Inflammatory macrophage treated with lipopolysaccharide for 4 hours (primary cell): ENCODE measurements around the gene RALGPS1.
"Not testable (repeated sequence)": the region's sequence is repeated elsewhere in the genome, so short reads cannot be mapped to it uniquely, and the experiment has no call there.

ENCODE experiments used
- DNase-seq: peaks from one replicate; pipeline ENCODE4 v3.0.0-alpha.2; 2020

RALGPS1 gene

DNA sequence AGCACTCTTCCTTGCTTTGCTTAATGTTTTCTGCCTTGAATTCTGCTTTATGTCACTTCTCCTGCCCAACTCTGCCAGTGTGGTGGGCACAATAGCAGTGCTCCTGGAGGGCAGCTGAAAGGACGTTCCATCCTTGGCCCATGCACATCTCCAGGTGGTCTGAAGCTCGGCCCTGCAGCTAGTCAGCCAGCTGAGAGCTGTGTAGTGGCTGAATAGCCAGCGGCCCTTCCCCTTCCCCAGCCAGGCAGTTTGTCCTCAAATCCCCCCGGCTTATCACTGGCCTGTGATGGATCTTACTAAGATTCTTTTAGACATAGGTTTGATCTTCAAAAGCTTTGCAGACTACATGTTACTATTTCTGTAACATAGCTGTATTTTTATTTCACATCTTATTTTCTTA lies 250.5 kb downstream of the RALGPS1 start:
- DNase-seq, result no peak

DNA sequence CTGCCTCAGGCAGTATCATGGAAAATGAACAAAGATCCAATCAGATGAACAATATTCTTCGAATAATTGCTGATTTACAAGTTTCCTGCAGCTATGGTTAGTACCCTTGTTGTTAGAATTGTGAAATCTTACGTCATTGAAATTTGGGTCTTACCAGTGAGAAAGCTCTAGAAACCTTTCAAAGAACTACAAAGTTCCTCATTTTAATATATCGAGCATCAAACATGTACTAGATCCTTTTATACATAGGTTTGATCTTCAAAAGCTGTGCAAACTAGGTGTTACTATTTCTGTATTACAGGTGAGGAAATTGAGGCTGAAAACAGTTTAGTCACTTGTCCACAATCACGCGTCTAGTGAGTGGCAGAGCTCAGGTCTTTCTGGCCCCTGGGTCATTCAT lies 251.5 kb downstream of the RALGPS1 start:
- DNase-seq, result peak; percentile 45

DNA sequence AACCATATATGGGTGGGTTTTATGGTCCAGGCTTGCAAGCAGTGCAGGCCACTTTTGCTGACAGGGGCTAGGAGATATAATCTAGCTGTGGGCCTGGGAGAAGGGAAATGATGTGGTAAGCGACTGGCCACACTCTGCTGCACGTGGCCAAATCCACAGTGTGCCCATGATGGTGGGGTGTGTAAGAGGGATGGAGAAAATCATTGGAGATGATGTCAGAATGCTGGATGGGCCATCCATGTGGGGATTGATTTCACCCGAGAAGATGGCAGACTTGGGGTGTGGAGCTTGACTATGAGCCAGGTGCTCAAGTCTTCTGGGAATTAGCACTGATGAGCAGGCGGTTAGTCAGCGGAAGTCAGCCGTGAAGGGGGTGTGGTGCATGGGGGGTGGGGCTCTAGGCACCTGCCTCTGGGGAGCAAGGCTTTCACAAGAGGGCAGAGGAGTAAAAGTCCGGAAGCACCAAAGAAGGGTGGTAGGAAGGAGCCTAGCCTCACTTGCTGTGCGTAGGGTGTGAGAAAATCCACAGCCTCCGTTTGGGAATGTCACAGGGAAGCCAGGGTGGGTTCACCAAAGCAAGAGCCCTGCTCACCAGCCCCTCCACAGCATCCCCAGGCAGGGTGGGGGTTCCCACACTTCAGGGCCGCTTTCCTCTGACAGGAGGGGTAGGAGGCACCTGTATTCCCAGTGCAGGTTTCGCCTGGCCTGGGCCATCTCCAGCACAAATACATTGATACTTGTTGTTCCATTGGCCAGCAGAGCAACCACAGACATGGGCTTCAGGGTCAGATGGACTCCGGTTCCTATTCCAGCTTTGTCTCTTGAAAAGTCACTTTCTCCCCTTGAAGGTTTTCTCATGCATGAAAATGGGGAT lies 252.3 kb downstream of the RALGPS1 start:
- DNase-seq, result no peak

DNA sequence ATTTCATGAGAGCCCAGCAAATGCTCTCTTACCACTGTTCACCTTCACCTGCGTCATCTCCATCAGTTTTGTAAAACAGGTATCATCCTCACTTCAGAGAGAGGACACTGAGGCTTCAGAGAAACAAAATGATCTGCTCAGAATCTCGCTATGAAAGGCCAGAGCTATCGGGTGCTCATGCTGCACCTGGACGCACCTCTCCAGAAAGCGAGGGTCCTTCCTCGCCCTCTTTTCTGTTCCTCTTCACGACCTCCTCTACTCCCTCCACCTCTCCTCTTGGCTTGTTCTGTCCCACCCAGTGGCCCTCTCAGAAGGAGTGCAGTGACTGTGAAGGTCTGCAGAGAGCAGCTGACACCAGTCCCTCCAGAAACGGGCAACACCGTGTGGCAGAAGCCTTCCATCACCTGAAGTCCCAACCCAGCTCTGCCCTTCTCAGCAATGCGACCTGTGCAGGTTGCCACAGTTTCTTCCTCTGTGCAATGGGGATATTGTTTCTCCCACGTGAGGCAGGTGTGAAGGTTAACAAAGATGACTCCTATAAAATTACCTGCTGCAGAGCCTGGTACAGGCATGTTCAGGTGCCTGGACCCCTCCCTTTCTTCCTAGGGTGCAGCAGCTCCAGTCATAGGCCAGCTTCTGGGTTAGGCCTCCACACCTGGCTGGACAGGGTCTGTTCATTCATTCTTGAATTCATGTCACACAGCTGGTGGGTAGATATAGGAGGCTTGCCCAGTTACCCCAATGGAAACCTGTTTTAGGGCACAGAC lies 253.2 kb downstream of the RALGPS1 start:
- DNase-seq, result no peak

DNA sequence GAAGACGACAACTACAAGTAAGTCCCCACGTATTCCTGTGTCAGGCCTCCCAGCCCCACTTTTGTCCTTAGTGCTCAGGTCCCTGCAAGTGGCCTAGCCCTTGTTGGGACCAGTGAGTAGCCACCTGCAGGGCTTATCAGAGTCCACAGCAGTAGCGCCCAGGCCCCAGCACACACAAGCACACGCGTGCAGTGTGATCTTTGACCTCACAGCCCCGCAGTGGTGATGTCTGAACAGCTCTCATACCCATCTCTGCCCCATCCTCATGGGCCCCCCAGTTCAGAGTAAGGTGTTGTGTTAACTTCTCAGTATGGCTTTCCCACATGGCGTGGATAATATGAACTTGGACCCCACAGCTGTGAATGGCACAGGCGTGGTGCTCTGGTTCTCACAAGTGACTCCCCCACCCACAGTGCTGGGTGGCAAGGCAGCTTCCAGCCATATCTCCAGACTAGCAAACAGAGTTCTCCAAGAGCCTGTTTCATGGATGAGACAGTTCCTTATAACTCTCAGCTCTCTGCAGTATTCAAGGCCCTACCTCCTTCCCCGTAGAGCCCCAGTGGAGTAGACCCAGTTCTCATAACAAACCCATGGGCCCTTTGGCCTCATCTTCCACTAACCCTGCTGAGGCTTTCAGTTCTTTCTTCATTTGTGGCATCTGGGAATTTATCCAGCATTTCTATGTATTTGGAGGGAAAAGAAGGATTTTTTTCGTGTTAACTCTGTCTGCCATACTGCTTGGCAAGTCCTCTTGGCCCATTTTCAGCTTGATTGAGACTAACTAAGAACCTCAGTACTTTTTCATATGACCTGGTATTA lies 254.4 kb downstream of the RALGPS1 start:
- no peak for DNase-seq

DNA sequence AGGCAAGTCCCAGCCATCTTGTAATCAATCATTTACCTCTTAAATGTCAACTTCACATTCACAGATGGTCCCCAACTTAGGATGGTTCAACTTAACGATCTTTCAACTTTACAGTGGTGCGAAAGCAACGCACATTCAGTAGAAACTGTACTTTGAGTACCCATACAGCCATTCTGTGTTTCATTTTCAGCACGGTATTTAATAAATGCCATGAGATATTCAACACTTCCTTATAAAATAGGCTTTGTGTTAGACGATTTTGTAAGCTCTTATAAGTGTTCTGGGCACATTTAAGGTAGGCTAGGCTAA lies 254.9 kb downstream of the RALGPS1 start:
- no peak for DNase-seq

DNA sequence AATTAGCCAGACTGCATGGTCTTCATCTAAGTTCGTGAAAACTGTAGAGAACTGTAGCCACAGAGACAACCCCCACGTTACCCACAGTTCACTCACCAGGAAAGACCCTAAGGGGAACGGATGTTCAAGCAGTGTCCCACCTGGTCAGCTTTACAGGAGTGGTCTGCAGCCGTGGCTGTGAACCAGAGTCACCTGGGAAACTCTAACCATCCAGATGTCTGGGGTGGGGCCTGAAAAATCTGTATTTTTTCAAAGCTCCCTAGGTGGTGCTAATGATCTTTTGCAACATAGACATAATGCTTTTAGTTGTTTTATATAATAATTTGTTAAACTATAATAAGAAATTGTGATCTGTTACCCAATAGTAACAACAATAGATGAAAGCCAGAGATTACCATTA lies 255.5 kb downstream of the RALGPS1 start:
- no peak for DNase-seq

DNA sequence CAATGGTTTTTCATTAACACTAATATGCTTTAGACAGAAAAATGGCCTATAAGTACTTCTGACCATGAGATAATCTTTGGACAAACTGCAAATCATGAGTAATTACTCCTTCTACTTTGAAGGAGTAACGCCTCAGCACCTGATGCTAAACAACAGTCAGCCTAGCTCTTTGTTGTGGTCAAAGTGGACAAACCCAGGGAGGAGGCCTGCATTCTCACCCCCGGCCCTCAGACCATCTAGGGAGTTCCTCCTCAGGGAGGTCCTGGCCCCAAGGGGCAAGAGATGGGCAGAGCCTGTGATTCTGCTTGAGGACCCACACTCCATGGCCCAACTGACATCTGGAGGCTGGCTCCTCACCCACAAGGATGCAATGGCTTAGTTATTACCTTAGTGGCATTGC lies 256.1 kb downstream of the RALGPS1 start:
- DNase-seq, result no peak

DNA sequence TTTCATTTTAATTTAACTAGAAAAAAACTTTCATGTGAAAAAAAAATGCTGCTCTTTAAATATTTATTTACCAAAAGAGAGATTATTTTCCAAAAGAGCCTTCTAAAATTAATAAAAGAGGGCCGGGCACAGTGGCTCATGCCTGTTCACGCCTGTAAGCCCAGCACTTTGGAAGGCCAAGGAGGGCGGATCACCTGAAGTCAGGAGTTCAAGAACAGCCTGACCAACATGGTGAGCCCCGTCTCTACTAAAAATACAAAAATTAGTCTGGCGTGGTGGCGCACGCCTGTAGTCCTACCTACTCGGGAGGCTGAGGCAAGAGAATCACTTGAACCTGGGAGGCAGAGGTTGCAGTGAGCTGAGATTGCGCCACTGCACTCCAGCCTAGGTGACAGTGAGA lies 256.8 kb downstream of the RALGPS1 start:
- not testable (repeated sequence) for DNase-seq

DNA sequence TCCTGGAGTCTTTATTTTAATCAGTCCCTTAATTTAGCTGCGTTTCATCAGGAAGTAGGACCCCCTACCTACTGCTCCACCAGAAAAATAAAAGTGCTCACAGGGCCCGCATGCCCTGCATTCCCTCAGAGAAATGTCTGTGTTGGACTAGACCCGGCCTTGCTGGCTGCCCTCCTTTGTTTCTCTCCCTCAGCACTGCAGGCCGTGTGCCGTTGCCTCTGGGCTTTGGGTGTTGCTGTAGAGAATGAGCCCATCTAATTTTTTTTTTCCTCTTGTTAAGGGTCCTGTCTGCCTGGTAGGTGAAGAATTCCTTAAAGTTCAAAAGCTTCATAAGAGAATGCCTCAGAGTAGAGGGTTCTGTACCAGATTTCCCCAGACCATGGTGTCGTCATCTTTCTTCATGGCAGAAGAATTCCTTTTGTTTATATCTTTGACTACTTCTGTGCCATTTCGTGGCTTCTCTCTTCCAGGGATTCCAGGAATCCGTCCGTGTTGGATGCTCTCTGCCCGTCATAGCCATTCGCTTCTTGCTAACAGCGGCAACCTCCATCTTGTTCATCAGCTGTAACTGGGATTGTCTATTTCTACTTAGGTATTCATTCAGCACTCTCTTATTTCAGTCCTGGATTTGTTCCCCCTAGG lies 257.6 kb downstream of the RALGPS1 start:
- no peak for DNase-seq

DNA sequence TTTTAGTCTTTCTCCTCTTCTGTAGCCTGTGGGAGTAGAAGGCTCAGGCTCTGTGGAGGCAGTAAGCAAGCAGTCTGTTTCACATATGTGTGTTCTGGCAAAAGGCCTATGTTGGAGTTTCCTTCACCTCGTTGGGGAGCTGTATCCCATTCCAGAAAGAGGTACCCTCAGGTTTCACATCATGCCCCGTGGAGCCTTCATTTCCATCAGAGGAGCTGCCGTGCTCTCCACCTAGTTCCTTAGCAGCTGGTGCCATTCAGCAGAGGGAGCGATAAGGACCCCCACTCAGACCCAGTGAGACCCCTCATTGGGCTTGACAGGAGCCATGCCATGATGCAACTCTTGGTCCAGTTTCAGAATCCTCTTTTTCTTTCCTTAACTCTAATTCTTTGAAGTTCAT lies 258.5 kb downstream of the RALGPS1 start:
- no peak for DNase-seq

DNA sequence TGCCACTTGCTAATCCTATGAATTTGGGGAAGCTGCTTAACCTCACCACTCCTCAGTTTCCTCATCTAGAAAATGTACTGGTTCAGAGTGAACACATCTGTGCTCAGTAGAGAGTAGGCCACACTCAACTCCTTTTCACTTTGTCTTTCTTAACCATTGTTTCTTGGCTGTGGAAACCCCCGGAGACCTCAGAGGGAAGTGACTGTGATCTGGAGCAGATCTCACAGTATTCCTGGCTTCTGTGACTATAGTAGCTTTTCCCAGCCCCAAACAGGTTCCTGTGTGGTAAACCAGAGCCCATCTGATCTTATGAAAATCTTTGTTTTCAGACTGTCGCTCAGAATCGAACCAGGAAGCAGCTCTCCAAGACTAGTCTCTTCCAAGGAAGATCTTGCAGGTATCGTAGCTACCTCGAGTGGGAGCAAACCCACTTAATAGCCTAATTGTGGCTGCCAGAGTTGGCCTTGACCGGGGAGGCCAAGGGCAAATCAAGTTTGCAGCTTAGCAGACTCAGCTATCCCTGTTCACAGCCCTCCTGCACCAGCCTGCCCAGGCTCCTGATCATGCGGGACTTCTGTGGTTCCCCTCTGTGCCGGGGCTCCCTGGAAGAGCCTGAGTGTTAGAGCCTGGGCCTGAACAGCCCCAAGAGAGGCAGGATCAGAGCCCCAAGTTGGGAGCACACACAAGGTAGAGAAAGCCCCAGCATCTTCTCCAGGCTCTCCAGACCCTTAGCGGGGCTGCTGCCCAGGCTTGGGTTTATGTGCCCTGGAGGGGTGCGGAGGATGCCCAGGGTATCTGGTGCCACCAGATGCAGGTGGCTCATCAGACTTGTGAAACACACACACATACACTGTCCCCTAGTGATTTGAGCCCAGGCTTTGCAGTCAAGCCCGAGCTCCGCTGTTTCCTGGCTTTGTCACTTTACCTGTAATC lies 260.1 kb downstream of the RALGPS1 start:
- DNase-seq, result no peak

DNA sequence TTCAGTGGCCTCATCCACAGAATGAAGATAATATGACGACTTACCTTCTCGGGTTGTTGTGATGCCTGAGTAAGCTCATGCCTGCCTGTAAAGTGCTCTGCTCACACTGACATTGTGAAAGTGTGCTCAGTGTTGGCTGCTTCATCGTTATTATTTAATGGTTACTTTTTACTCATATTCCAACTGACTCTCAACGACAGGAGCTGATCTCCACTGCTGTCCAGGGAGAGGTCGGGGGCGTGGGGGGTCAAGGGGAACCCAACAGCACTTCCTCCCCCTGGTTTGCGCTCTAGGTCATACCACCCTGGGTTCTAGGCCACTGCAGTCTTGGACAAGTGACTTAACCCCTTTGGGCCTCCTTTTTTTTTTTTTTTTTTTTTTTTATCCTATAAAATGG lies 260.7 kb downstream of the RALGPS1 start:
- DNase-seq, result no peak

DNA sequence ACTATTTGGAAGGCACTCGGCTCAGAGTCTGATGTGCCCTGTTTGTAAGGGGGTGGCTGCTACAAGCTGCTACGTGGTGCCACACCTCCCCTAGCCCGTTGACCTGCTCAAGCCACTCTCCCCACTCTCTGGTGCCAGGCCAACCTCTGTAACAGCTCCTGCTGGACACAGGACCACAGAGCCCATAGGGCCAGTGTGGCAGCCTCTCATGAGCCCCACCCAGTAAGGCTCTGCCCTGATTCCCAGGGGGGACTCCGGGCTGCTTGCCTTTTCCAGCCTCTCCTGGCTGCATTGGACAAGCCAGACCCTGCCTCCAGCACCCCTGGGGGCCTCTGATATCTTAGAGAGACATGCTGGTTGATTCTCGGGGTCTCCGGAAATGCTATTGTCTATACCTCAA lies 261.2 kb downstream of the RALGPS1 start:
- no peak for DNase-seq

DNA sequence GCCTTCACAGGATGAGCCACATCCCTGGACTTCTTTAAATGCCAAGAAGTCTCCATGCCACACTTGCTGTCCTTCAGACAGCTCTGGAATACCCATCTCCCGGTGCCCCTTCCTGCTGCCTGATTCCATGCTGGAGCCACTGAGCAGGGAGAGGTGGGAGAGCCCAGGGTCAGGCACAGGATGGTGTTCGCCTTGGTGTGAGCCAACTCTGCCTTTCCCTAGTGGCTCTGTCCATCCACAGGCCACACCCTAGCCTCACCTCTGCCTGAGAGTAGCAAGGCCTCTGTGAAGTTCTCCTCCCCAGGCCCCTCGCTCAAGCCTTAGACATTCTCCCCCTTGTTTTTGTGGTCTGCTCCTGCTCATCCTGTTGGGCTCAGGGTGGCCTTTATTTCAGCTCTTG lies 262.0 kb downstream of the RALGPS1 start:
- DNase-seq, result no peak

DNA sequence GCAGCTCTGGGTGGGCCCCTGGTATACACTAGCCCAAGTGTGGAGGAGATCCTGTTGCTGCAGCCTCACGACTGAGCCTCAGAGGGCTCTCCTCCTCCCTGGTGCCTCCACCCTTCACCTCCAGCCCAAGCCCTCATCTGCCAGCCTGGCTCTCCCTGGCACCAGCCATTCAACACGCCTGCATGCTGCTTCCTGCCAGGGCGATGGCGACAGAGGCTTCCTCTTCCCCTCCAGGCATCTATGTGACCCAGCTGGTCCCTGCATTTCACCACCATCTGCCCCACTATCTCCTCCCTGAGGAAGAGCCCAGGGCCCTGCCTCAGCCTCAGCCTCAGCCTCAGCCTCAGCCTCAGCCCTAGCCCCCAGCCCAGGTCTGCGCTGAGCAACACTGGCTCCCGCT lies 262.6 kb downstream of the RALGPS1 start:
- DNase-seq, result no peak

DNA sequence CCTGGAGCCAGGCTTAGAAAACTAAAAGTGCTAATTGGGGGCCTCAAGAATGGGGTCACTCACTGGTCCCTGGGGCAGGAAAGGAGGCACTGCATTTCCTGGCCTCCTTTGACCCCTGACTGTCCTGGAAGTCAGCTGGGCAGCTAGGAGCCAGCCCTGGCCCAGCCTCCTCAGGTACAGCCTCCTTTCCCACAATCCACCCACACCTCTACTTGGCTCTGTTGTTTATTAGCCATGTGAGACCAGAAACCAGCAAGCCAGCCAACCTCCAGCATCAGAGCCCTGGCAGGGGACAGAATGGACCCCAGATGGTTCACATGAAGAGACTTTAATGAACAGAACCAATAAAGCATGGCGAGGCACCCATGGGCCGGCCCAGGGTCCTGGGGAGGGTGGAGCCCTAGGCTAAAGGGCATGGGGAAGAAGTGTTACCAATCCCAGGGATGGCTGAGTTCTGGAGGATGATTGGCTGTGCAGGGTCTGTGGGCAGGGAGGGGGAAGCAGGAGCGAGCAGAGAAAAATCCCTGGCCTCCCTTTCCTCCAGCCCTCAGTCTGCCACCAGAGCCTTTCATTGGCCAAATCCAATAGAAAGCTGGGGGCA lies 263.2 kb downstream of the RALGPS1 start:
- no peak for DNase-seq

DNA sequence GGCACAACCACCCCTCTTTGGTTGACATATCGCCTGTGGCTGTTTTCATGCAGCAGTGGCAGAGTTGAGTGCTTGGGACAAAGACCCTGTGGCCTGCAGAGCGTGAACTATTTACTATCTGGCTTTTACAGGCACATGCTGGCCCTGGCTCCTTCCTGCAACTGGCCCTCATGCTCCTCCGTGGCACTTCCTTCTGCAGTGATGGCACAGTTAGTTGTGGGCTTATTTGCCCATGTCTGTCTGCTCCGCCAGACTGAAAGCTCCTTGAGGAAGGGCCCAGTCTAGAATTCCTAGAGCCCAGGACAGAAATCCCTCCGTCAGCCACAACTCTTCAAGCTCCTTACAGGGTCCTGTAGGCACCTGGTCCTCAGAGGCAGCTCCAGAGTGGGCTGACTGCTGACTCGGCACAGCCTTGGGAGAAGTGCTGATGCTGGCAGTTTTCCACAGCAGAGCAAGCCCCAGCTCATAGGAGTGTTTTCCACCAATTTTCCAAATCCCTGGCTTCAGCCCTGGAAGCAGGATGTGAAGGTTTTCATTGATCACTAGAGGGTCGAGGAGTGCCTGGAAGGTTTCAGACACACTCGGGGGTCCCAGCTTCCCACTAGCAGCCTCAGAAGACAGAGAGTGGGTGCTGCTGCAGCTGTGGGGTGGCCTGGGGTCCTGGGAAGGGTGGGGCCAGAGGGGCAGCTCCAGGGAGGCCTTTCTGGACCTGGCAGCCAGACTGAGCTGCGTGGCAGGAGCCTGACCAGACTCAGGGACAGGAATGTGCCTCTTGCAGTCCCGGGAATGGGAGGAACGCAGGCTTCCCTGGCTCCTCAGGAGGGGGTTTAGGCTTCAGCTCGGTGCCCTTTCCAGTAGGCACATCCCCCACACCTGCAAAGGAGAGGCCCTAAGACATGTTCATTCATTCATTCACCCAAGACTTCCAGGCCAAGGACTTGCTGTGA lies 264.4 kb downstream of the RALGPS1 start:
- no peak for DNase-seq

DNA sequence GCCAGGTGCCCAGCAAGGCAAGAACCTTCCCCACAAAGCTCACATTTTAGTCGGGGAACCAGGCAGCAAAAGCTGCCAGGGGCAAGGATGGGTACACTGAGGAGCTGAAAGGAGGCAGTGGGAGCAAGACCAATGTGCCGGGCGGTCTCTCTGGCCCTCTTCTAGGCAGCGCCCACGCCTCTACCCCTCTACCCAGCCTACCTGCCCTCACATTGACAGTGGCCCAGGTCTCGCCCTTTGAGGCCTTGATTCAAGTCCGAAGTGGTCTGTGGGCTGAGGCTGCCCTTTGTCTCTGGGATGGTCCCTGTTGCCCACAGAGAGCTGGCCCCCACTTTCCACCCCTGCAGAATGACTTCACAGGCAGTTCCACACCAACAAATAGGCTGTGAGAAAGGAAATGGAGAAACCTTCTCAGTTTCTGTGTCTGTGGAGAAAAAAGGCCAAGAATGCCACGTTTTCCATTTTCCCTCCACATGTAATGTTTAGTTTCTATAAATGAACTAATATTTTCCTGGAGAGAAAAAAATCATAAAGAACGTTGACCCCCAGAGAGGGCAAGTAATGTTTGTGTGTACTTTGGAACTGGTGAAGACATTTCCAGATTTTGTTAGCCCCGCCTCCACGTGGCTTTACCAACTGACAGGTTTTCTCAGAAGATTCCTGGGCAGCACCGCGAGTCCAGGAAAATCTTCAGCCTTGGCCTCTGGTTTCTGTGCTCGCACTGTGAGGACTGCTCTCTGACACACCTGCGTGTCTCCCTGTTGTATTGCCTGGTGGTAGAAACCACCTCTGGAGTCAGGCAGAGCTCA lies 265.3 kb downstream of the RALGPS1 start:
- no peak for DNase-seq
